ENCODE results near the gene CELF6. TPM values are rescaled to one million over a fixed set of nuclear protein-coding genes. Genes with fewer than 3 reads are reported as not detected.

The CELF6 gene
- total RNA-seq, 2 experiments from 2014 or later = 0.37 to 0.40 TPM

GRCh38 chr15:72271895-72272212 is 48.1 kb downstream of the CELF6 start:
- DNase-seq = peak; percentile 39
- Mint-ChIP-seq H3K4me3 (peak overlapping the region; percentile 80), H3K27me3 (no peaks in the 10 kb centered on the region), H3K27ac (peak overlapping the region; percentile 87), H3K4me1 (peaks cover 35% of the 10 kb centered on the region), H3K9me3 (ENCODE audit: low read depth) (no peaks in the 10 kb centered on the region), H3K36me3 (ENCODE audit: low read depth) (peaks cover 22% of the 10 kb centered on the region)
- intact Hi-C loops (cut with DNase I, micrococcal nuclease) = loop anchor here (1.0 to 10.0 kb wide), 14 partner anchors 41 to 1723 kb away; partner anchors contain the start of genes MYO9A (in 2 of the 2), SENP8 (in 2 of the 2), ADPGK (in 1 of the 2) and ARIH1 (in 1 of the 2)
- ChIA-PET POLR2A (interaction anchor here (1.0 kb wide), 1 partner anchor 41 kb away, joined by 4 read pairs; the partner anchor contains the start of gene PKM), CTCF (no interaction called here)
- ATAC-seq = no peak

GRCh38 chr15:72271221-72271620 is 48.7 kb downstream of the CELF6 start:
- Mint-ChIP-seq H3K4me1 (peaks cover 35% of the 10 kb centered on the region), H3K4me3 (peak overlapping the region; percentile 80), H3K36me3 (ENCODE audit: low read depth) (peaks cover 25% of the 10 kb centered on the region), H3K9me3 (ENCODE audit: low read depth) (no peaks in the 10 kb centered on the region), H3K27ac (peak overlapping the region; percentile 87), H3K27me3 (no peaks in the 10 kb centered on the region)
- ChIA-PET POLR2A (interaction anchor here (1.0 kb wide), 1 partner anchor 40 kb away, joined by 4 read pairs; the partner anchor contains the start of gene PKM), CTCF (interaction anchor here (1.9 kb wide), 1 partner anchor 44 kb away, joined by 4 read pairs; no protein-coding TSS in a partner anchor)
- ATAC-seq (no peak), DNase-seq (no peak)
- intact Hi-C loops (cut with DNase I, micrococcal nuclease) = loop anchor here (5.0 to 10.0 kb wide), 5 partner anchors 74 to 1724 kb away; partner anchors contain the start of genes ARIH1 (in 1 of the 2), GRAMD2A (in 1 of the 2), MYO9A (in 1 of the 2) and NEO1 (in 1 of the 2)

GRCh38 chr15:72269739-72270138 is 50.2 kb downstream of the CELF6 start:
- ChIA-PET CTCF (interaction anchor here (1.1 to 1.9 kb wide), 2 partner anchors 43 to 71 kb away, joined by 3 to 4 read pairs; no protein-coding TSS in a partner anchor), POLR2A (no interaction called here)
- ATAC-seq (no peak), DNase-seq (no peak)
- H3K9me3 Mint-ChIP-seq (ENCODE audit: low read depth) = no peaks in the 10 kb centered on the region
- H3K4me3 Mint-ChIP-seq = no peak overlapping the region
- intact Hi-C loops (cut with DNase I, micrococcal nuclease) = loop anchor here (5.0 to 10.0 kb wide), 5 partner anchors 72 to 1725 kb away; partner anchors contain the start of genes ARIH1 (in 1 of the 2), GRAMD2A (in 1 of the 2), MYO9A (in 1 of the 2) and NEO1 (in 1 of the 2)
- H3K27ac Mint-ChIP-seq = peak overlapping the region; percentile 11
- H3K36me3 Mint-ChIP-seq (ENCODE audit: low read depth) = peaks cover 38% of the 10 kb centered on the region
- H3K27me3 Mint-ChIP-seq = no peaks in the 10 kb centered on the region
- peaks cover 47% of the 10 kb centered on the region for H3K4me1 Mint-ChIP-seq

- no peak for DNase-seq
- no peaks in the 10 kb centered on the region for H3K27me3 Mint-ChIP-seq
- ChIA-PET POLR2A (no interaction called here), CTCF (interaction anchor here (0.5 to 3.9 kb wide), 3 partner anchors 9 to 1604 kb away, joined by 3 to 19 read pairs (median 6); no protein-coding TSS in a partner anchor)
- ATAC-seq = no peak
- peaks cover 45% of the 10 kb centered on the region for H3K4me1 Mint-ChIP-seq
- H3K9me3 Mint-ChIP-seq (ENCODE audit: low read depth) = no peaks in the 10 kb centered on the region
- no peak overlapping the region for H3K27ac Mint-ChIP-seq
- intact Hi-C loops (cut with DNase I, micrococcal nuclease) = no loop called here
- no peak overlapping the region for H3K4me3 Mint-ChIP-seq
- H3K36me3 Mint-ChIP-seq (ENCODE audit: low read depth) = peaks cover 75% of the 10 kb centered on the region
Observed at GRCh38 chr15:72265031-72265430, 54.9 kb downstream of the CELF6 start.

GRCh38 chr15:72252663-72253299 is 67.2 kb downstream of the CELF6 start:
- DNase-seq = no peak

GRCh38 chr15:72249142-72249810 is 70.7 kb downstream of the CELF6 start:
- POLR2A ChIA-PET = no interaction called here
- DNase-seq = no peak
- H3K4me3 Mint-ChIP-seq = no peak overlapping the region
- CTCF ChIA-PET = no interaction called here
- H3K27ac Mint-ChIP-seq = no peak overlapping the region
- no peak for ATAC-seq
- no peaks in the 10 kb centered on the region for H3K27me3 Mint-ChIP-seq
- no peaks in the 10 kb centered on the region for H3K9me3 Mint-ChIP-seq (ENCODE audit: low read depth)
- H3K36me3 Mint-ChIP-seq (ENCODE audit: low read depth) = peaks cover 41% of the 10 kb centered on the region
- intact Hi-C loops (cut with DNase I, micrococcal nuclease) = no loop called here
- H3K4me1 Mint-ChIP-seq = no peaks in the 10 kb centered on the region

More at GRCh38 chr15:72252663-72253299, 67.2 kb downstream of the CELF6 start:
- no peak for ATAC-seq
- Mint-ChIP-seq H3K4me3 (no peak overlapping the region), H3K27me3 (no peaks in the 10 kb centered on the region), H3K4me1 (no peaks in the 10 kb centered on the region), H3K36me3 (ENCODE audit: low read depth) (peaks cover 49% of the 10 kb centered on the region), H3K27ac (no peak overlapping the region), H3K9me3 (ENCODE audit: low read depth) (no peaks in the 10 kb centered on the region)
- ChIA-PET CTCF (interaction anchor here (0.7 kb wide), 1 partner anchor 41 kb away, joined by 4 read pairs; no protein-coding TSS in a partner anchor), POLR2A (no interaction called here)
- intact Hi-C loops (cut with DNase I, micrococcal nuclease) = no loop called here

GRCh38 chr15:72248514-72248913 is 71.4 kb downstream of the CELF6 start:
- ChIA-PET POLR2A (no interaction called here), CTCF (no interaction called here)
- DNase-seq = no peak
- intact Hi-C loops (cut with DNase I, micrococcal nuclease) = no loop called here
- Mint-ChIP-seq H3K36me3 (ENCODE audit: low read depth) (peaks cover 38% of the 10 kb centered on the region), H3K4me1 (no peaks in the 10 kb centered on the region), H3K27me3 (no peaks in the 10 kb centered on the region), H3K9me3 (ENCODE audit: low read depth) (no peaks in the 10 kb centered on the region), H3K27ac (no peak overlapping the region), H3K4me3 (no peak overlapping the region)
- no peak for ATAC-seq

- Mint-ChIP-seq H3K36me3 (ENCODE audit: low read depth) (peaks cover 33% of the 10 kb centered on the region), H3K27ac (no peak overlapping the region), H3K27me3 (no peaks in the 10 kb centered on the region), H3K4me1 (peaks cover 13% of the 10 kb centered on the region), H3K9me3 (ENCODE audit: low read depth) (no peaks in the 10 kb centered on the region), H3K4me3 (no peak overlapping the region)
- CTCF ChIA-PET = interaction anchor here (0.6 to 2.0 kb wide), 2 partner anchors 16 to 30 kb away, joined by 4 to 11 read pairs; no protein-coding TSS in a partner anchor
- POLR2A ChIA-PET = interaction anchor here (0.7 kb wide), 1 partner anchor 14 kb away, joined by 3 read pairs; no protein-coding TSS in a partner anchor
- intact Hi-C loops (cut with DNase I, micrococcal nuclease) = no loop called here
- ATAC-seq (no peak), DNase-seq (no peak)
Observed at GRCh38 chr15:72242775-72243370, 77.1 kb downstream of the CELF6 start.

- Mint-ChIP-seq H3K36me3 (ENCODE audit: low read depth) (peaks cover 25% of the 10 kb centered on the region), H3K4me1 (peaks cover 31% of the 10 kb centered on the region), H3K27ac (peak overlapping the region; percentile 21), H3K9me3 (ENCODE audit: low read depth) (no peaks in the 10 kb centered on the region), H3K27me3 (no peaks in the 10 kb centered on the region), H3K4me3 (no peak overlapping the region)
- DNase-seq = no peak
- no peak for ATAC-seq
- ChIA-PET POLR2A (interaction anchor here (0.8 to 1.6 kb wide), 3 partner anchors 9 to 11 kb away, joined by 3 to 7 read pairs (median 6); partner anchors contain the start of gene PKM), CTCF (interaction anchor here (0.5 to 1.3 kb wide), 2 partner anchors 12 to 40 kb away, joined by 3 to 4 read pairs; no protein-coding TSS in a partner anchor)
- intact Hi-C loops (cut with DNase I, micrococcal nuclease) = loop anchor here in 1 of 2 experiments (10.0 kb wide), 1 partner anchor 1755 kb away; the partner anchor contains the start of genes PML and STOML1
Observed at GRCh38 chr15:72239652-72240051, 80.3 kb downstream of the CELF6 start.

- intact Hi-C loops (cut with DNase I, micrococcal nuclease) = loop anchor here in 1 of 2 experiments (10.0 kb wide), 1 partner anchor 1756 kb away; the partner anchor contains the start of genes PML and STOML1
- Mint-ChIP-seq H3K4me1 (peaks cover 35% of the 10 kb centered on the region), H3K27me3 (no peaks in the 10 kb centered on the region), H3K4me3 (no peak overlapping the region), H3K36me3 (ENCODE audit: low read depth) (peaks cover 20% of the 10 kb centered on the region), H3K27ac (no peak overlapping the region), H3K9me3 (ENCODE audit: low read depth) (no peaks in the 10 kb centered on the region)
- ATAC-seq (no peak), DNase-seq (no peak)
- CTCF ChIA-PET = interaction anchor here (0.5 to 3.1 kb wide), 4 partner anchors 12 to 1754 kb away, joined by 3 to 19 read pairs (median 6); no protein-coding TSS in a partner anchor
- POLR2A ChIA-PET = interaction anchor here (0.7 to 2.7 kb wide), 3 partner anchors 9 to 125 kb away, joined by 3 to 27 read pairs (median 6); no protein-coding TSS in a partner anchor
Observed at GRCh38 chr15:72238586-72238985, 81.4 kb downstream of the CELF6 start.
